Ascending aorta (tissue), 2 donors: ENCODE results near the gene ABTB2. TPM values are rescaled to one million over a fixed set of nuclear protein-coding genes. Genes with fewer than 3 reads are reported as not detected.
A peak's percentile ranks its signal among the peaks of the same experiment; 100 is the strongest.

Source experiments
- DNase-seq, 2 donors: peaks; one replicate each; pipeline ENCODE4 v3.0.0-alpha.2; 2019; ENCODE audit warnings: low spot score in 2 of 2
- H3K27ac ChIP-seq, 2 donors: fragments of 200-600 bp; sonication (generic); one replicate each; pipeline ENCODE4 v1.5.1; 2016 to 2017; ENCODE audit warnings: mild to moderate bottlenecking in 1 of 2
- H3K27me3 ChIP-seq: fragments of 200-600 bp; sonication (generic); one replicate; pipeline ENCODE4 v1.5.1; 2017
- H3K36me3 ChIP-seq, 2 donors: fragments of 200-600 bp; sonication (generic); one replicate each; pipeline ENCODE4 v1.5.1; 2016
- H3K4me1 ChIP-seq, 2 donors: fragments of 200-600 bp; sonication (generic); one replicate each; pipeline ENCODE4 v1.5.1; 2016 to 2017; ENCODE audit warnings: mild to moderate bottlenecking in 1 of 2
- H3K4me3 ChIP-seq, 2 donors: fragments of 200-600 bp; sonication (generic); one replicate each; pipeline ENCODE4 v1.5.1; 2016 to 2017; ENCODE audit warnings: mild to moderate bottlenecking in 1 of 2
- H3K9me3 ChIP-seq, 2 donors: fragments of 200-600 bp; sonication (generic); one replicate each; pipeline ENCODE4 v1.5.1; 2016
- intact Hi-C: fragments of 100-400 bp; cut with DNase I; formaldehyde crosslinking; loops from one replicate; pipeline ENCODE4 v1.15.1; 2023
- total RNA-seq: library from RNA; depleted of rRNA; stranded (reverse); fragments of >200 nt; gene quantifications from one replicate; pipeline ENCODE4 v1.1.0, GENCODE V29; 2016
- TF ChIP-seq, protein P1 (sequence below), 3 experiments: fragments of 200-600 bp in 2 of 3; fragments of 450-650 bp in 1 of 3; sonication (generic) in 2 of 3; IDR thresholded peaks; one replicate each; pipeline ENCODE4 v1.5.1; 2016 to 2019; ENCODE audit warnings: antibody characterized with exemption in 3 of 3, mild to moderate bottlenecking in 1 of 3, moderate library complexity in 1 of 3

ABTB2 gene
- total RNA-seq, 1 donor from 2014 or later = 7.9 TPM

DNA sequence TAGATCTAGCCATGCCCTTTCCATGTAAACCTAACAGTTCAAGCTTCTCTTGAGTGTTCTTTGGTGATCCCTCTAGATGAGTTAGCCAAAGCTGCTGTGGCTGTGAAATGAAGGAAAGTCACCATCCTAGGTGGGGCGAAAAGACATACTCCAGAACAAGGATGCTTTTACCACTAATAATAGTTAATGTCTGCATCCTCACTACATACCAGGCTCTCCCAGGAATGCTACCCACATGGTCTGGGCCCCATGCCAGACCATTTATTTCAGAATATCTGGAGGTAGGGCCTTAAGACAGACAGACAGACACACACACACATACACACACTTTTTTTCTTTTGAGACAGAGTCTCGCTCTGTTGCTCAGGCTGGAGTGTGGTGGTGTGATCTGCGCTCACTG, 14.7 kb downstream of the ABTB2 start:
- H3K4me3 ChIP-seq = no peak overlapping the region
- TF ChIP-seq, protein P1, sequence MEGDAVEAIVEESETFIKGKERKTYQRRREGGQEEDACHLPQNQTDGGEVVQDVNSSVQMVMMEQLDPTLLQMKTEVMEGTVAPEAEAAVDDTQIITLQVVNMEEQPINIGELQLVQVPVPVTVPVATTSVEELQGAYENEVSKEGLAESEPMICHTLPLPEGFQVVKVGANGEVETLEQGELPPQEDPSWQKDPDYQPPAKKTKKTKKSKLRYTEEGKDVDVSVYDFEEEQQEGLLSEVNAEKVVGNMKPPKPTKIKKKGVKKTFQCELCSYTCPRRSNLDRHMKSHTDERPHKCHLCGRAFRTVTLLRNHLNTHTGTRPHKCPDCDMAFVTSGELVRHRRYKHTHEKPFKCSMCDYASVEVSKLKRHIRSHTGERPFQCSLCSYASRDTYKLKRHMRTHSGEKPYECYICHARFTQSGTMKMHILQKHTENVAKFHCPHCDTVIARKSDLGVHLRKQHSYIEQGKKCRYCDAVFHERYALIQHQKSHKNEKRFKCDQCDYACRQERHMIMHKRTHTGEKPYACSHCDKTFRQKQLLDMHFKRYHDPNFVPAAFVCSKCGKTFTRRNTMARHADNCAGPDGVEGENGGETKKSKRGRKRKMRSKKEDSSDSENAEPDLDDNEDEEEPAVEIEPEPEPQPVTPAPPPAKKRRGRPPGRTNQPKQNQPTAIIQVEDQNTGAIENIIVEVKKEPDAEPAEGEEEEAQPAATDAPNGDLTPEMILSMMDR (IDR thresholded peaks at IDR 0.05) = no peak
- peaks cover 15 to 61% of the 10 kb centered on the region in 2 donors for H3K4me1 ChIP-seq
- no peaks in the 10 kb centered on the region for H3K36me3 ChIP-seq
- H3K9me3 ChIP-seq = no peaks in the 10 kb centered on the region
- no peak for DNase-seq
- intact Hi-C loops = no loop called here
- peak overlapping the region; percentile 78 to 94 for H3K27ac ChIP-seq
- H3K27me3 ChIP-seq = no peaks in the 10 kb centered on the region

- intact Hi-C loops = no loop called here
- Histone ChIP-seq H3K27ac (peak overlapping the region; percentile 78 to 94), H3K9me3 (no peaks in the 10 kb centered on the region), H3K27me3 (no peaks in the 10 kb centered on the region), H3K4me3 (no peak overlapping the region), H3K36me3 (no peaks in the 10 kb centered on the region), H3K4me1 (peaks cover 13 to 50% of the 10 kb centered on the region in 2 donors)
- DNase-seq = peak in 1 of 2 donors; percentile 79
- TF ChIP-seq, protein P1 (IDR thresholded peaks at IDR 0.05) = no peak
Observed at GRCh38 chr11:34341931-34342533, 15.8 kb downstream of the ABTB2 start.

GRCh38 chr11:34341096-34341495, 16.7 kb downstream of the ABTB2 start:
- H3K4me1 ChIP-seq = peaks cover 6 to 41% of the 10 kb centered on the region in 2 donors
- intact Hi-C loops = no loop called here

GRCh38 chr11:34340653-34341052, 17.2 kb downstream of the ABTB2 start:
- Histone ChIP-seq H3K9me3 (no peaks in the 10 kb centered on the region), H3K36me3 (no peaks in the 10 kb centered on the region), H3K4me1 (peaks cover 5 to 38% of the 10 kb centered on the region in 2 donors), H3K4me3 (no peak overlapping the region), H3K27me3 (no peaks in the 10 kb centered on the region), H3K27ac (peak overlapping the region; percentile 78 to 94)
- intact Hi-C loops = no loop called here
- TF ChIP-seq, protein P1 (IDR thresholded peaks at IDR 0.05) = no peak
- DNase-seq = no peak

More at GRCh38 chr11:34341096-34341495, 16.7 kb downstream of the ABTB2 start:
- TF ChIP-seq, protein P1 (IDR thresholded peaks at IDR 0.05) = no peak
- Histone ChIP-seq H3K36me3 (no peaks in the 10 kb centered on the region), H3K27ac (peak overlapping the region; percentile 78 to 94), H3K27me3 (no peaks in the 10 kb centered on the region), H3K4me3 (no peak overlapping the region), H3K9me3 (no peaks in the 10 kb centered on the region)
- DNase-seq = no peak

DNA sequence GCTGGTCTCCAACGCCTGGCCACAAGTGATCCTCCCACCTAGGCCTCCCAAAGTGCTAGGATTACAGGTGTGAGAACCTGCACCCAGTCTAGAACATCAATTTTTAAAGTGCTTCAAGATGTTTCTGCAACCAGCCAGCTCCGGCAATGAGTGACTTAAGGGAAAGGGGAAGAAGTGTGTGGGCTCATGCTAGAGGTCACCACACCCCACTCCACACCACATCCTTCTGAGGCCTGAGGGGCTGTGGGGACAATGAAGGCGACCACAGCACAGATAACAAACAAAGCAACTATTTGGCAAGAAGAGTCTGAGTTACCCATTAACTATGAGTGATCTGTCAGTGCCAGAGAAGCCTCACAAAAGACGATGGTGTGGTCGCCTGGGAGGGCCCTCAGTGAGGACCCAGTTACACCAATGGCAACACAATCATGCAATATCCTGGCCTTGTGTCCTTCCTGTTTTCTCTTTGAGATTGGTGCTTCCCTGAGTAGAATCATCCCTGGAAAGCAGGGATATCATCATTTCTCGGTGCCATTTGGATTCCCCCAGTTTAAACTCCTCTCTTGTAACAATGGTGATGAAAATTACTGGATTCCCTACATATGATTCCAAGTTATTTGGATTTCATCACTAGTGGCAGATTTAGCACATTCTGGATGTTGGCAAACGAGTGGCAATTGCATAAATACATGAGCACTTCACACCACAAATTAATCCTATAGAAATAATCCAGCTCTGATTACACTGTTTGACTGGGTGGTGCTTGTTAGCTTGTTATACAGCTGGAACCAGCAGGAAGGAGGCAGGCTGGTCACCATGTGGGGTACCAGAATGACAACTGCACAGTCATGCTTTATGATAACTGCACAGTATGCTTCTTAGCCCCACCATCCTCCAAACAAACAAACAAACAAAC, 18.4 kb downstream of the ABTB2 start:
- no peaks in the 10 kb centered on the region for H3K27me3 ChIP-seq
- H3K4me1 ChIP-seq = peaks cover 5 to 28% of the 10 kb centered on the region in 2 donors
- intact Hi-C loops = loop anchor here (5.0 kb wide), 1 partner anchor 407 kb away; no protein-coding TSS in a partner anchor
- H3K4me3 ChIP-seq = no peak overlapping the region
- H3K9me3 ChIP-seq = no peaks in the 10 kb centered on the region
- H3K36me3 ChIP-seq = no peaks in the 10 kb centered on the region
- no peak for DNase-seq
- TF ChIP-seq, protein P1 (IDR thresholded peaks at IDR 0.05) = no peak
- no peak overlapping the region for H3K27ac ChIP-seq
